GM21390 (cell line): Measurements from ENCODE around the gene ARHGAP24.

ENCODE experiments used
- ATAC-seq: cut with Tn5 transposase; IDR thresholded peaks from one replicate; pipeline ENCODE4 v1.9.1; 2021; ENCODE audit not compliant: unreplicated experiment

Gene ARHGAP24

GRCh38 chr4:85684676-85685075 lies 209.7 kb downstream of the ARHGAP24 start:
- ATAC-seq: no peak

GRCh38 chr4:85686398-85686797 lies 211.4 kb downstream of the ARHGAP24 start:
- ATAC-seq: no peak

DNA sequence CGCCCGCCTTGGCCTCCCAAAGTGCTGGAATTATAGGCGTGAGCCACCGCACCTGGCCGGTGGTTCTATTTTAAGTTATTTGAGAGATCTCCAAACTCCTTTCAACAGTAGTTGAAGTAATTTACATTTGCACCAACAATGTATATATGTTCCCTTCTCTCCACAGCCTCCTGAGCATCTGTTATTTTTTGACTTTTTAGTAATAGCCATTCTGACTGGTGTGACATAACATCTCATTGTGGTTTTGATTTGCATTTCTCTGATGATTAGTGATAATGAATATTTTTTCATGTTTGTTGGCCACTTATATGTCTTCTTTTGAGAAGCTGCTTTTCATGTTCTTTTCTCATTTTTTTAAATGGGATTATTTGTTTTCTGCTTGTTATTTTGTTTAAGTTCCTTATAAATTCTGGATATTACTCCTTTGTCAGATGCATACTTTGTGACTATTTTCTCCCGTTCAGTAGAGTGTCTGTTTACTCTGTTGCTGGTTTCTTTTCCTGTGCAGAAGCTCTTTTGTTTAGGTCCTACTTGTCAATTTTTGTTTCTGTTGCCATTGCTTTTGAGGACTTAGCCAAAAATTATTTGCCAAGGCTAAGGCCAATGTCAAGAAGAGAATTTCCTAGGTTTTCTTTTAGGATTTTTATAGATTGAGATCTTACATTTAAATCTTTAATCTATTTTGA lies 213.2 kb downstream of the ARHGAP24 start:
- no peak for ATAC-seq

DNA sequence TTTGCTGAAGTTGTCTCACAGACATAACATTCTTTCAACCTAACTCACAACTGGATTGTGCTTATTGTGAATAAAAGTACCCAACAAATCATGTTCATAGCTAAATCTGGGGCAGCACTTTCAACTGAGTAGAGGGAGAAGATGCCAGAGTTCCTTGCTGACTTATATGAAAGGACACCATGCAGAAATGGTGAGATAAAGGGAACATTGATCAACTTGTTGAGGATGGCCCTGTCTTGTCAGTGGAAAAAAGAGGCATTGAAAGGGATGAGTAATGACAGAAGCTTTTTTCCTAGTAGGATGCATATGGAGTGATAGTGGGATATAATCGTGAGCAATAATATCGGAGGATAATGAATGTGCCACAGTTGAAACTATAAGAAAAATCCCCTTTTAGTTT lies 221.7 kb downstream of the ARHGAP24 start:
- no peak for ATAC-seq

DNA sequence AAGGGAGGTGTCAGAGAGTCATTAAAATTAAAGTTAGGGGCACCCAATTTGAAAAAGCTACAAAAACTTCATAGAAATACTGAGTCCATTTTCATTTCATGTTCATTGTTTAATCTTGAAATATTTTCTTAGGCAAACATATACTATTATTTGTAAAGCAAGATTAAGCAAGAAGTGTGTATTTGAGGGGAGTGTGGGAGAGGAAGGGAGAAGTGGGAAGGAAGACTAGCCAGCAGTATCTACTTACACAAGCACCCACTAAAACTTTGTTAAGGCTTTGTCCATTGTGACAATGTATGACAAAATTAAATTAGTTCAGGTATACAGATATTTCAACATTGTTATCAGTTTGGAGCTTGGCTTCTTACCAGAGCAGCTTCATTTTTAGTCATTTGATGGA lies 222.9 kb downstream of the ARHGAP24 start:
- ATAC-seq: no peak

- no peak for ATAC-seq
These were observed 225.4 kb downstream of the ARHGAP24 start for GRCh38 chr4:85700362-85700761.

DNA sequence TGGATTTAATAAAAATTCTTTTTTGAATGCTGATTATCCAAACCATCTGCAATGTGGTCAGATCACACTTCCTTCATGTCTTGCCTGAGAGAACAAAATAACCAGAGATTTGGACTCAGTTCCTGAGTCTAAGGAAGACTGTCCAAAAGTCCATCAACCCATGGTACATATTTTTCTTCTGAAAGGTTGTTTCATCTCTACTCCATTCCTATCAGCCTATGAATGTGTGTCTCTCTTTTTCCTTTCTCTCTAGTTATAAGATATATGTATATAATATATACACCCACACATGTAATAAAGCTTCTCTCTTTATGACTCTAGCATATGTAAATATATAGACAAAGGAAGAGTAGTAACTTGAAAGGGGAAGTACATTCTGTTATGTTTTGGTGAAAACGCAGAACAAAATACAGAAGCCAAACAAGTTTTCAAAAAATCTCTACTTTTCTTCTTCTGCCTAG lies 226.9 kb downstream of the ARHGAP24 start:
- ATAC-seq: peak; percentile 99

DNA sequence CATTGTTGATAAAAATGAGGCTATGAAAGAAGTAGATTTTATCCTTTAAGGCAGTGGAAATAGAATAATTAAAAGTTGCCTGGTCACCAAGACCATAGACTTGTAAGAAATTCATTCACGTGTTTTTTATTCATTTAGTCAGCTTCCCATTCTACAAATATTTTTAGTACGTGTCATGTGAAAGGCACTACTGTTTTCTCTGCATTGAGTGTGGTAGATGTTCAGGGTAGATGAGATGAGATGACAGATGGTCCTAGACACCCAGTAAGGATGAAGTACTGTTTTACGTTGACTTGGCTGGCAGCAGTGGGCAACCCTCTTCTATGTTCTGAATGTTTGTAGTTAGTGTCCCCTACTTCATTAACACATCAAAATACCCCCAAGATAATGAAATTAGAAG lies 228.1 kb downstream of the ARHGAP24 start:
- no peak for ATAC-seq

GRCh38 chr4:85707611-85708010 lies 232.7 kb downstream of the ARHGAP24 start:
- peak; percentile 78 for ATAC-seq

GRCh38 chr4:85708468-85708867 lies 233.5 kb downstream of the ARHGAP24 start:
- no peak for ATAC-seq

DNA sequence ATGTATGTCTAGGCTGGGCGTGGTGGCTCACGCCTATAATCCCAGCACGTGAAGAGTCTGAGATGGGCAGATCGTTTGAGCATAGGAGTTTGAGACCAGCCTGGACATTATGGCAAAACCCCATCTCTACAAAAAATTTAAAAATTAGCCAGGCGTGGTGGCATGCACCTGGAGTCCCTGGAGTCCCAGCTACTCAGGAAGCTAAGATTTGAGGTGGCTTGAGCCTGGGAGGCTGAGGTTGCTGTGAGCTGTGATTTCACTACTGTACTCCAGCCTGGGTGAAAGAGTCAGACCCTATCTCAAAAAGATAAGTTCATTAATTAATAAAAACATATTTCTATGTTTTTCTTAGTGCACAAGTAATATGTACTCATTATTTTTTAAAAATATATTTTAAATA lies 238.1 kb downstream of the ARHGAP24 start:
- no peak for ATAC-seq

GRCh38 chr4:85715991-85716737 lies 241.2 kb downstream of the ARHGAP24 start:
- ATAC-seq: no peak

DNA sequence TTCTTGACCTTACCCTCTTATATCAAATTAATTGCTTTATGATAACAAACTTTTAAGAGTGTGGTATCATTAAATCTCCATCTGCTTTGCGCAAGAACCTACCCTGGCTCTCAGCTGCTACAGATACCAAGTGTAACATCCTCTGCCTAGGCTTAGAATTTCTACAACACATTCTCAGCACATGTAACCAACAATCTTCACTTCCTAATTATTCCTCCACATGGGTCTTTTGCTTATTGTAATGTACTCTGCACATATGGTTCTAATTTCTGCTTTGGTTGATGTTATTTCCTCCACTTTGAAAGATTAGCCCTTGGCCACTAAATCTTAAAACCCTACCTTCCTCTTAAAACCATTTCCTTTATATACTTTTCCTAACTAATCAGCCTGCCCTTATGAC lies 242.4 kb downstream of the ARHGAP24 start:
- ATAC-seq: no peak

GRCh38 chr4:85717847-85718246 lies 242.9 kb downstream of the ARHGAP24 start:
- ATAC-seq: no peak

DNA sequence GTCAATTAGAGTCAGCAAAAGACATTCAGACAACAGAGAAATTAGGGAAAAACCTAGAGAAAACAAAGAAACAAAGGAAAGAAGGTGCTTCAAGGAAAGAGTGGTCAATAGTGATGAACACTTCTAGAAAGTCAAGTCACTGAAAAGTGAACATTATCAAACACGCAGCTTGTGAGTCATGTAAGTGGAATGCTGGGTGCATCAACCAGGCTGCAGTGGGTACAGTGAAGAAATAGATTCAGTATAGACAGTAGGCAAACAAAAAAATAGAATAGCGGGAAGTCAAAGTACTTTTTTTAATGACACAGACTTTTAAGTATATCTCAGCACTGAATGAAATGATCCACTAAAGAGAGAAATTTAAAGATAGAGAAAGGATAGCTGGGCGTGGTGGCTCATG lies 245.8 kb downstream of the ARHGAP24 start:
- ATAC-seq: no peak

- ATAC-seq: no peak
These were observed 247.5 kb downstream of the ARHGAP24 start for GRCh38 chr4:85722401-85722800.

DNA sequence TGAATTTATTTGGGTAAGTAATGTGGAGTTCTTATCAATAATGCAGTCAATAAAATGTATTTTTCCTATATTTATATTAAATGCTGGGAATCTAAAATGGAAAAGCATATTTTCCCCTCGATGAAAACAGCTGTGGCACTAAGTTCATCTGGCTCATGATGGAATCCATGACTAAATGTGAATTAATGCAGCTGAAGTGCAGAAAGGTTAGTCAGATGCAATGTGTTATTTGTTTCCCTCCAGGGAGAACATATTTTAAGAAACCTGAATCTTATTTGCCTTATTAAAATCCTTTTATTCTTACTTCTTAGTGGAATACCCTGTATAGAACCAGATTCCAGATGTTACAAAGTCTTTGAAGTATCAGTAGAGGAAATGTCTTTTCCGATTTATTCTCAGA lies 247.9 kb downstream of the ARHGAP24 start:
- ATAC-seq: no peak

- peak; percentile 57 for ATAC-seq
These were observed 250.0 kb downstream of the ARHGAP24 start for GRCh38 chr4:85724791-85725563.

GRCh38 chr4:85725721-85726170 lies 250.8 kb downstream of the ARHGAP24 start:
- peak; percentile 81 for ATAC-seq

DNA sequence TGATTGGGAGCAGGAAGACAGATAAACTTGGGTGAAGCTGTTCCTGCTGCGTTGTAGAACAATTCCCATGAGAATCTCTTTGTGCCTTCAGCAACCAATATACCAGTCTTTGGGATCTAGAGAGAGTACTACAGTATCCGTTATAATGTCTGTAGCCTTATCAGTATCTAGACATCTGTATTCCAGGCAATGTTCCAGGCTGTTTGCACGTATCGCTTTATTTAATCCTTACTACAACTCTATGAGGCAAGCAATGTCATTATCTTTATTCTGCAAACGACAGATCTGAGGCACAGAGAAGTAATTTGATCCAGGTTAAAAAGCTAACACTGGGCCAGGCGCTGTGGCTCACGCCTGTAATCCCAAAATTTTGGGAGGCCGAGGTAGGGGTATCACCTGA lies 251.6 kb downstream of the ARHGAP24 start:
- ATAC-seq: no peak

DNA sequence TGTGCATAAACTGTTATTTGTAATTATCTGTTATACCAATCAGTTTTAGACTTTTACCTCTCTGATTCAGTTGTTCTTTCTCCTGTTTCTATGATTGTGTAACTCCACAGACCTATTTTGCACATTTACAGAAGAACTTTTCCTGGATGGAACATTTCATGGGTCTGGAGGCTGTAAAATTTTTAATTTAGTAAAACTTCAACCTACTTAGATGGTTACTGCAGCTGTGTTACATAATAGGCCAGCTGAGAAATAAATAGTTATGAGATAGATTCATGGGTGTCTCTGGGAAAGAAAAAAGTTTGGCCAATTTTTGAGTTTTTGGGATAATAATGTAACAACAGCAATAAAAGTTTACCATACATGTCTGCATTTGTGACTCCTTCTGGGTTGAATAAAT lies 253.5 kb downstream of the ARHGAP24 start:
- no peak for ATAC-seq

GRCh38 chr4:85732124-85732523 lies 257.2 kb downstream of the ARHGAP24 start:
- ATAC-seq: peak; percentile 59
